GM21367 (cell line): Measurements from ENCODE around the gene PHLDB3.

Experiments
- ATAC-seq: cut with Tn5 transposase; IDR thresholded peaks from one replicate; pipeline ENCODE4 v1.9.1; 2021; ENCODE audit not compliant: unreplicated experiment

PHLDB3 gene

GRCh38 chr19:43501661-43502418 is 2.7 kb downstream of the PHLDB3 start:
- no peak for ATAC-seq

- ATAC-seq: no peak
Observed at GRCh38 chr19:43499042-43499441, 5.5 kb downstream of the PHLDB3 start.

- ATAC-seq: no peak
Observed at GRCh38 chr19:43498233-43498842, 6.2 kb downstream of the PHLDB3 start.

GRCh38 chr19:43496960-43497359 is 7.6 kb downstream of the PHLDB3 start:
- ATAC-seq: no peak

GRCh38 chr19:43495082-43495481 is 9.5 kb downstream of the PHLDB3 start:
- ATAC-seq: no peak

GRCh38 chr19:43490759-43491158 is 13.8 kb downstream of the PHLDB3 start:
- no peak for ATAC-seq

GRCh38 chr19:43489979-43490599 is 14.5 kb downstream of the PHLDB3 start:
- no peak for ATAC-seq

- ATAC-seq: no peak
Observed at GRCh38 chr19:43489310-43489709, 15.2 kb downstream of the PHLDB3 start.

- no peak for ATAC-seq
Observed at GRCh38 chr19:43488179-43488578, 16.4 kb downstream of the PHLDB3 start.

GRCh38 chr19:43486412-43486811 is 18.1 kb downstream of the PHLDB3 start:
- no peak for ATAC-seq

GRCh38 chr19:43485951-43486350 is 18.6 kb downstream of the PHLDB3 start:
- no peak for ATAC-seq

GRCh38 chr19:43483281-43483680 is 21.3 kb downstream of the PHLDB3 start:
- ATAC-seq: no peak

GRCh38 chr19:43482193-43482592 is 22.4 kb downstream of the PHLDB3 start:
- ATAC-seq: no peak

- ATAC-seq: no peak
Observed at GRCh38 chr19:43481701-43482100, 22.8 kb downstream of the PHLDB3 start.

GRCh38 chr19:43480574-43480973 is 24.0 kb downstream of the PHLDB3 start:
- ATAC-seq: no peak

GRCh38 chr19:43479961-43480561 is 24.5 kb downstream of the PHLDB3 start:
- ATAC-seq: no peak

GRCh38 chr19:43479226-43479625 is 25.3 kb downstream of the PHLDB3 start:
- ATAC-seq: no peak

GRCh38 chr19:43478323-43478722 is 26.2 kb downstream of the PHLDB3 start:
- no peak for ATAC-seq

GRCh38 chr19:43476606-43477005 is 27.9 kb downstream of the PHLDB3 start:
- ATAC-seq: no peak

- peak; percentile 60 for ATAC-seq
Observed at GRCh38 chr19:43474986-43475705, 29.4 kb downstream of the PHLDB3 start.

- no peak for ATAC-seq
Observed at GRCh38 chr19:43474487-43474886, 30.1 kb downstream of the PHLDB3 start.
